HepG2 (cell line): ENCODE measurements around the gene ZNF367. TPM values are rescaled to one million over a fixed set of nuclear protein-coding genes. Genes with fewer than 3 reads are reported as not detected.

ENCODE experiments used
- ATF7 ChIP-seq, 2 experiments: fragments of 450-650 bp in 1 of 2; sonication (generic) in 1 of 2; formaldehyde crosslinking in 1 of 2; IDR thresholded peaks; 2 replicates each; pipeline versions ENCODE4 v1.4.0 to v1.6.1; 2016 to 2020; ENCODE audit warnings: antibody characterized with exemption in 1 of 2, mild to moderate bottlenecking in 1 of 2, missing genetic modification reagents in 1 of 2
- CENPX ChIP-seq: sonication (generic); formaldehyde crosslinking; IDR thresholded peaks from 2 replicates; pipeline ENCODE4 v1.9.0; 2021; ENCODE audit warnings: mild to moderate bottlenecking, missing genetic modification reagents, moderate library complexity
- EP300 ChIP-seq, 3 experiments: sonication (generic) in 1 of 3; formaldehyde crosslinking in 1 of 3; IDR thresholded peaks; 2 replicates each; pipeline versions ENCODE4 v1.5.1 to v1.6.1; 2011 to 2020; ENCODE audit warnings: low read depth in 2 of 3, low read length in 2 of 3, borderline replicate concordance in 1 of 3, improper control_type of control experiment in 1 of 3, mild to moderate bottlenecking in 1 of 3, missing genetic modification reagents in 1 of 3, moderate library complexity in 1 of 3
- GABPB1 ChIP-seq: IDR thresholded peaks from 2 replicates; pipeline ENCODE4 v1.6.1; 2016; ENCODE audit warnings: mild to moderate bottlenecking, missing genetic modification reagents, moderate library complexity, missing compliant biosample characterization
- GLMP ChIP-seq: sonication (generic); formaldehyde crosslinking; IDR thresholded peaks from 2 replicates; pipeline ENCODE4 v1.9.0; 2021; ENCODE audit warnings: missing genetic modification reagents, mild to moderate bottlenecking, borderline replicate concordance
- KAT8 ChIP-seq: IDR thresholded peaks from 2 replicates; pipeline ENCODE4 v1.6.1; 2016; ENCODE audit warnings: missing genetic modification reagents, missing compliant biosample characterization
- KDM5A ChIP-seq: fragments of 200-600 bp; sonication (generic); IDR thresholded peaks from 2 replicates; pipeline ENCODE4 v1.7.0; 2018; ENCODE audit warnings: antibody characterized with exemption, mild to moderate bottlenecking, low read length, borderline replicate concordance
- KLF15 ChIP-seq: sonication (generic); formaldehyde crosslinking; IDR thresholded peaks from 2 replicates; pipeline ENCODE4 v1.8.1; 2023; ENCODE audit warnings: borderline replicate concordance, mild to moderate bottlenecking, inconsistent platforms, missing genetic modification reagents, mixed read lengths
- KLF9 ChIP-seq: IDR thresholded peaks from 2 replicates; pipeline ENCODE4 v1.6.1; 2016; ENCODE audit warnings: low read depth
- NR2F6 ChIP-seq, 2 experiments: IDR thresholded peaks; 2 replicates each; pipeline ENCODE4 v1.6.1; 2016; ENCODE audit warnings: antibody characterized with exemption in 1 of 2, mild to moderate bottlenecking in 1 of 2
- PAXIP1 ChIP-seq: sonication (generic); formaldehyde crosslinking; conservative IDR thresholded peaks from 2 replicates; pipeline ENCODE4 v1.4.0; 2020; ENCODE audit warnings: mild to moderate bottlenecking, missing genetic modification reagents, moderate library complexity
- PRPF4 ChIP-seq: fragments of 200-400 bp; formaldehyde crosslinking; IDR thresholded peaks from 2 replicates; pipeline ENCODE4 v1.6.1; 2016; ENCODE audit warnings: low read length, low read depth; ENCODE audit not compliant: poor library complexity, severe bottlenecking
- SALL1 ChIP-seq: sonication (generic); formaldehyde crosslinking; IDR thresholded peaks from 2 replicates; pipeline ENCODE4 v1.8.0; 2022; ENCODE audit warnings: mild to moderate bottlenecking, missing genetic modification reagents
- SRY ChIP-seq: sonication (generic); formaldehyde crosslinking; IDR thresholded peaks from 2 replicates; pipeline ENCODE4 v1.8.0; 2022; ENCODE audit warnings: mild to moderate bottlenecking, missing genetic modification reagents
- TBL1XR1 ChIP-seq: fragments of 150-350 bp; IDR thresholded peaks from 2 replicates; pipeline ENCODE4 v1.6.1; 2014; ENCODE audit warnings: borderline replicate concordance, low read length; ENCODE audit not compliant: partially characterized antibody
- TBX3 ChIP-seq: fragments of 450-650 bp; IDR thresholded peaks from 2 replicates; pipeline ENCODE4 v1.6.1; 2017; ENCODE audit warnings: antibody characterized with exemption, mild to moderate bottlenecking, inconsistent platforms, borderline replicate concordance
- ZBTB1 ChIP-seq: sonication (generic); formaldehyde crosslinking; IDR thresholded peaks from 2 replicates; pipeline ENCODE4 v1.4.0; 2020; ENCODE audit warnings: missing genetic modification reagents, borderline replicate concordance
- ZBTB2 ChIP-seq: sonication (generic); formaldehyde crosslinking; IDR thresholded peaks from 2 replicates; pipeline ENCODE4 v1.8.0; 2022; ENCODE audit warnings: low read depth, missing genetic modification reagents
- ZMYM4 ChIP-seq: sonication (generic); formaldehyde crosslinking; IDR thresholded peaks from 2 replicates; pipeline ENCODE4 v1.8.1; 2023; ENCODE audit warnings: mild to moderate bottlenecking, missing genetic modification reagents
- ZNF501 ChIP-seq: sonication (generic); formaldehyde crosslinking; IDR thresholded peaks from 2 replicates; pipeline ENCODE4 v1.5.1; 2020; ENCODE audit warnings: mild to moderate bottlenecking, moderate library complexity, missing genetic modification reagents
- ZNF713 ChIP-seq: sonication (generic); formaldehyde crosslinking; IDR thresholded peaks from 2 replicates; pipeline ENCODE4 v1.4.0; 2020; ENCODE audit warnings: mild to moderate bottlenecking, missing genetic modification reagents
- polyA plus RNA-seq, 8 experiments: library from polyadenylated mRNA; depleted of rRNA in 3 of 8; stranded (reverse) in 7 of 8; unstranded in 1 of 8; fragments of >200 nt; fragmentation: Illumina TruSeq in 4 of 8; extraction: Trizol in 4 of 8; gene quantifications; 2 replicates each; pipeline versions ENCODE4 v1.2.1 to v1.2.3, GENCODE V29; 2011 to 2016; ENCODE audit warnings: low read depth in 4 of 8, missing spikeins in 1 of 8, mixed read lengths in 1 of 8; ENCODE audit not compliant: insufficient read depth in 1 of 8
- total RNA-seq, 5 experiments: library from RNA; depleted of rRNA; stranded (reverse); fragments of >200 nt; fragmentation: Illumina TruSeq; extraction: Trizol; gene quantifications; 2 replicates each; pipeline ENCODE4 v1.2.3, GENCODE V29; 2016; ENCODE audit warnings: low read depth in 1 of 5

Gene ZNF367
- total and polyA plus RNA-seq, 2 of the 13 experiments (the other 11 are each of a cell fraction or from before 2014, with no cell fraction given): 2.9 to 7.7 TPM

GRCh38 chr9:96418920-96419690, 935 bp upstream of the ZNF367 start (continued):
- TF ChIP-seq PRPF4 (no peak), KAT8 (CRISPR knock-in tag) (peak; percentile 4; the same call in 1 of the 2 replicates), GABPB1 (CRISPR knock-in tag) (peak; percentile 58; the same call in 1 of the 2 replicates), KDM5A (peak; percentile 53; the same call in 1 of the 2 replicates), ZBTB1 (CRISPR knock-in tag) (no peak), EP300 (IDR thresholded peaks at IDR 0.05; ENCODE audit: low read depth in 2 of 2, low read length in 2 of 2) (peak in 1 of 2 experiments; percentile 29; a peak in 1 of 4 replicates), EP300 (CRISPR knock-in tag; IDR thresholded peaks at IDR 0.05; ENCODE audit: borderline replicate concordance) (0 out of 2 replicates have a peak, but pooled peaks have one; percentile 45), SALL1 (peak; percentile 70; the same call in 1 of the 2 replicates), KLF9 (CRISPR knock-in tag) (0 out of 2 replicates have a peak, but pooled peaks have one; percentile 21), SRY (CRISPR knock-in tag) (peak; percentile 65; the same call in 1 of the 2 replicates), ATF7 (IDR thresholded peaks at IDR 0.05) (no peak), ATF7 (CRISPR knock-in tag; IDR thresholded peaks at IDR 0.05) (no peak), TBL1XR1 (peak; percentile 12), NR2F6 (IDR thresholded peaks at IDR 0.05) (no peak), NR2F6 (CRISPR knock-in tag; IDR thresholded peaks at IDR 0.05) (peak; percentile 13; the same call in 1 of the 2 replicates), ZNF713 (0 out of 2 replicates have a peak, but pooled peaks have one; percentile 78), PAXIP1 (CRISPR knock-in tag) (peak; percentile 51), ZBTB2 (peak; percentile 73; the same call in 1 of the 2 replicates), GLMP (CRISPR knock-in tag) (no peak), TBX3 (no peak), ZNF501 (CRISPR knock-in tag) (0 out of 2 replicates have a peak, but pooled peaks have one; percentile 33), ZMYM4 (no peak; the same call in none of the 2 replicates), CENPX (CRISPR knock-in tag) (no peak), KLF15 (CRISPR knock-in tag) (no peak)
